Hepatocyte (in vitro differentiated cells): ENCODE results near the gene GPR32. TPM values are rescaled to one million over a fixed set of nuclear protein-coding genes. Genes with fewer than 3 reads are reported as not detected.
A peak's percentile ranks its signal among the peaks of the same experiment; 100 is the strongest.

Experiments used
- DNase-seq: peaks from one replicate; pipeline ENCODE4 v3.0.0-alpha.2; 2016; ENCODE audit warnings: low spot score
- H2AFZ ChIP-seq: fragments of 200-600 bp; sonication (generic); 2 replicates; pipeline ENCODE4 v1.6.0; 2016; ENCODE audit warnings: antibody characterized with exemption, mild to moderate bottlenecking
- H3K27ac ChIP-seq: fragments of 200-600 bp; sonication (generic); 2 replicates; pipeline ENCODE4 v1.5.1; 2016; ENCODE audit warnings: mild to moderate bottlenecking
- H3K27me3 ChIP-seq: fragments of 200-600 bp; sonication (generic); 2 replicates; pipeline ENCODE4 v1.6.1; 2016
- H3K36me3 ChIP-seq: fragments of 200-600 bp; sonication (generic); replicated peaks from 2 replicates; pipeline ENCODE4 v1.5.1; 2016; ENCODE audit warnings: low read depth; ENCODE audit not compliant: insufficient read depth
- H3K4me1 ChIP-seq: fragments of 200-600 bp; sonication (generic); 2 replicates; pipeline ENCODE4 v1.5.1; 2016; ENCODE audit warnings: mild to moderate bottlenecking, moderate library complexity; ENCODE audit not compliant: insufficient read depth
- H3K4me2 ChIP-seq: fragments of 200-600 bp; sonication (generic); 2 replicates; pipeline ENCODE4 v1.6.0; 2016
- H3K4me3 ChIP-seq: fragments of 200-600 bp; sonication (generic); 2 replicates; pipeline ENCODE4 v1.5.1; 2016; ENCODE audit warnings: mild to moderate bottlenecking
- H3K79me2 ChIP-seq: fragments of 200-600 bp; sonication (generic); 2 replicates; pipeline ENCODE4 v1.6.0; 2017; ENCODE audit warnings: mild to moderate bottlenecking
- H3K9me2 ChIP-seq: fragments of 200-600 bp; sonication (generic); replicated peaks from 2 replicates; pipeline ENCODE4 v1.6.0; 2017; ENCODE audit warnings: mild to moderate bottlenecking; ENCODE audit not compliant: insufficient read depth
- H3K9me3 ChIP-seq: fragments of 200-600 bp; sonication (generic); 2 replicates; pipeline ENCODE4 v1.5.1; 2016; ENCODE audit warnings: low read depth, mild to moderate bottlenecking
- H4K20me1 ChIP-seq: fragments of 200-600 bp; sonication (generic); 2 replicates; pipeline ENCODE4 v1.6.0; 2016; ENCODE audit warnings: mild to moderate bottlenecking; ENCODE audit not compliant: insufficient read depth, poor library complexity, severe bottlenecking
- CTCF ChIP-seq: fragments of 200-600 bp; sonication (generic); IDR thresholded peaks from 2 replicates; pipeline ENCODE4 v1.5.1; 2016; ENCODE audit warnings: antibody characterized with exemption, mild to moderate bottlenecking; ENCODE audit not compliant: poor library complexity
- EZH2 ChIP-seq: fragments of 200-600 bp; sonication (generic); IDR thresholded peaks from 2 replicates; pipeline ENCODE4 v1.6.1; 2016; ENCODE audit warnings: antibody characterized with exemption, mild to moderate bottlenecking, borderline replicate concordance
- EZH2phosphoT487 ChIP-seq: fragments of 200-600 bp; sonication (generic); IDR thresholded peaks from one replicate; pipeline ENCODE4 v1.6.1; 2018; ENCODE audit warnings: antibody characterized with exemption, mild to moderate bottlenecking, low read depth, moderate library complexity; ENCODE audit not compliant: unreplicated experiment, severe bottlenecking
- WGBS: methylation state at CpG from one replicate; pipeline ENCODE4 v1.1.6; 2016; ENCODE audit warnings: low lambda C conversion rate; ENCODE audit errors: missing lambda C conversion rate; 5-methylcytosine and 5-hydroxymethylcytosine counted together
- polyA plus RNA-seq: library from polyadenylated mRNA; unstranded; fragments of >200 nt; fragmentation: Nextera tagmentation; extraction: Ambion mirVana; gene quantifications from 2 replicates; pipeline ENCODE4 v1.2.1, GENCODE V29; 2016
- total RNA-seq: library from RNA; depleted of rRNA; stranded (reverse); fragments of >200 nt; gene quantifications from 2 replicates; pipeline ENCODE4 v1.2.3, GENCODE V29; 2014

Gene GPR32
- total and polyA plus RNA-seq, 2 experiments from 2014 or later = not detected

- H3K9me3 ChIP-seq = no peaks in the 10 kb centered on the region
- H3K4me1 ChIP-seq = no peaks in the 10 kb centered on the region
- H3K79me2 ChIP-seq = no peaks in the 10 kb centered on the region
- H3K9me2 ChIP-seq = no peaks in the 10 kb centered on the region
- DNase-seq = no peak
- H3K27me3 ChIP-seq = peaks cover 39% of the 10 kb centered on the region
- 89% methylated on average over 5 of the region's 5 CpGs for WGBS
- no peak overlapping the region for H3K27ac ChIP-seq
- H3K4me2 ChIP-seq = no peak overlapping the region
- H3K36me3 ChIP-seq = no peaks in the 10 kb centered on the region
- no peaks in the 10 kb centered on the region for H4K20me1 ChIP-seq
- H2AFZ ChIP-seq = no peak overlapping the region
- H3K4me3 ChIP-seq = no peak overlapping the region
- TF ChIP-seq EZH2 (no peak), CTCF (no peak), EZH2phosphoT487 (no peak)
Observed at GRCh38 chr19:50814883-50815282, 44.6 kb downstream of the GPR32 start.

GRCh38 chr19:50815439-50815838 lies 45.2 kb downstream of the GPR32 start:
- Histone ChIP-seq H3K4me2 (no peak overlapping the region), H3K9me2 (no peaks in the 10 kb centered on the region), H2AFZ (no peak overlapping the region), H3K79me2 (no peaks in the 10 kb centered on the region), H3K36me3 (no peaks in the 10 kb centered on the region), H3K4me1 (peaks cover 2% of the 10 kb centered on the region), H3K4me3 (no peak overlapping the region), H3K27ac (no peak overlapping the region), H4K20me1 (no peaks in the 10 kb centered on the region), H3K9me3 (no peaks in the 10 kb centered on the region), H3K27me3 (peaks cover 44% of the 10 kb centered on the region)
- no peak for TF ChIP-seq EZH2phosphoT487
- no peak for TF ChIP-seq CTCF
- TF ChIP-seq EZH2 = no peak
- no peak for DNase-seq
- WGBS = 84% methylated on average over 1 of the region's 1 CpG

GRCh38 chr19:50817941-50818858 lies 47.9 kb downstream of the GPR32 start:
- TF ChIP-seq CTCF (no peak), EZH2phosphoT487 (no peak), EZH2 (no peak)
- Histone ChIP-seq H3K36me3 (no peaks in the 10 kb centered on the region), H3K27me3 (peaks cover 58% of the 10 kb centered on the region), H3K4me1 (peaks cover 10% of the 10 kb centered on the region), H3K9me2 (no peaks in the 10 kb centered on the region), H3K27ac (no peak overlapping the region), H4K20me1 (no peaks in the 10 kb centered on the region), H3K4me3 (no peak overlapping the region), H3K79me2 (no peaks in the 10 kb centered on the region), H3K4me2 (peak overlapping the region; percentile 80), H3K9me3 (no peaks in the 10 kb centered on the region), H2AFZ (no peak overlapping the region)
- DNase-seq = peak; percentile 77
- 16% methylated on average over 36 of the region's 52 CpGs for WGBS
